K562 (cell line): ENCODE results near the gene SRF. TPM values are rescaled to one million over a fixed set of nuclear protein-coding genes. Genes with fewer than 3 reads are reported as not detected.
A peak's percentile ranks its signal among the peaks of the same experiment; 100 is the strongest.

ENCODE experiments used
- BCLAF1 ChIP-seq, 2 experiments: fragments of 450-650 bp in 1 of 2; IDR thresholded peaks; 2 replicates each; pipeline ENCODE4 v1.6.1; 2011 to 2017; ENCODE audit warnings: low read depth in 2 of 2, antibody characterized with exemption in 1 of 2, borderline replicate concordance in 1 of 2, low read length in 1 of 2, mild to moderate bottlenecking in 1 of 2, mixed read lengths in 1 of 2; ENCODE audit not compliant: control insufficient read depth in 1 of 2
- CTCFL ChIP-seq: IDR thresholded peaks from 2 replicates; pipeline ENCODE4 v1.6.1; 2011; ENCODE audit warnings: borderline replicate concordance, low read depth, mild to moderate bottlenecking, moderate library complexity, low read length; ENCODE audit not compliant: insufficient read depth, poor library complexity, severe bottlenecking
- FOS ChIP-seq: IDR thresholded peaks from 3 replicates; pipeline ENCODE4 v1.6.1; 2011; ENCODE audit not compliant: insufficient read length; ENCODE audit errors: extremely low read depth
- FOXP1 ChIP-seq: sonication (generic); formaldehyde crosslinking; IDR thresholded peaks from 2 replicates; pipeline ENCODE4 v1.8.0; 2022; ENCODE audit warnings: mild to moderate bottlenecking, missing genetic modification reagents
- GABPA ChIP-seq: fragments of 200-800 bp; sonication (Bioruptor generic); conservative IDR thresholded peaks from 2 replicates; pipeline ENCODE4 v1.6.1; 2016; ENCODE audit warnings: low read depth, missing genetic modification characterization, missing compliant biosample characterization
- GMEB1 ChIP-seq: fragments of 250-450 bp; sonication (Bioruptor Pico); IDR thresholded peaks from 2 replicates; pipeline ENCODE4 v1.4.0; 2020; ENCODE audit warnings: mild to moderate bottlenecking
- LCOR ChIP-seq: sonication (generic); formaldehyde crosslinking; IDR thresholded peaks from 2 replicates; pipeline ENCODE4 v1.8.0; 2022; ENCODE audit warnings: mild to moderate bottlenecking, missing genetic modification reagents
- LEF1 ChIP-seq: fragments of 450-650 bp; IDR thresholded peaks from 2 replicates; pipeline ENCODE4 v1.6.1; 2016; ENCODE audit warnings: mild to moderate bottlenecking
- MTA3 ChIP-seq: fragments of 450-650 bp; formaldehyde crosslinking; IDR thresholded peaks from 2 replicates; pipeline ENCODE4 v1.6.1; 2017; ENCODE audit warnings: mild to moderate bottlenecking, borderline replicate concordance
- NFE2 ChIP-seq: IDR thresholded peaks from 2 replicates; pipeline ENCODE4 v1.6.1; 2014; ENCODE audit warnings: antibody characterized with exemption, low read depth
- POLR2B ChIP-seq: fragments of 450-650 bp; IDR thresholded peaks from 2 replicates; pipeline ENCODE4 v1.6.1; 2018; ENCODE audit warnings: low read depth; ENCODE audit not compliant: partially characterized antibody
- SLC30A9 ChIP-seq: fragments of 250-450 bp; sonication (Bioruptor Pico); IDR thresholded peaks from 2 replicates; pipeline ENCODE4 v1.8.0; 2022; ENCODE audit warnings: mild to moderate bottlenecking, moderate library complexity
- ZBTB1 ChIP-seq: sonication (generic); formaldehyde crosslinking; IDR thresholded peaks from 2 replicates; pipeline ENCODE4 v1.8.1; 2023; ENCODE audit warnings: missing genetic modification reagents, low read depth, mild to moderate bottlenecking, borderline replicate concordance
- ZBTB9 ChIP-seq: fragments of 450-650 bp; formaldehyde crosslinking; IDR thresholded peaks from 2 replicates; pipeline ENCODE4 v1.4.0; 2020; ENCODE audit warnings: mild to moderate bottlenecking, moderate library complexity
- ZNF12 ChIP-seq: sonication (generic); formaldehyde crosslinking; IDR thresholded peaks from 2 replicates; pipeline ENCODE4 v1.4.0; 2020; ENCODE audit warnings: mild to moderate bottlenecking, missing genetic modification reagents
- ZNF24 ChIP-seq: fragments of 450-650 bp; IDR thresholded peaks from 2 replicates; pipeline ENCODE4 v1.6.1; 2016
- ZNF511 ChIP-seq: sonication (generic); formaldehyde crosslinking; IDR thresholded peaks from 2 replicates; pipeline ENCODE4 v1.8.0; 2022; ENCODE audit warnings: mild to moderate bottlenecking, missing genetic modification reagents
- ZNF79 ChIP-seq: fragments of 250-450 bp; sonication (Bioruptor Pico); IDR thresholded peaks from 2 replicates; pipeline ENCODE4 v1.4.0; 2020; ENCODE audit warnings: low read depth, mild to moderate bottlenecking, moderate library complexity
- polyA plus RNA-seq, 8 experiments: library from polyadenylated mRNA; depleted of rRNA in 4 of 8; stranded (reverse) in 5 of 8; unstranded in 3 of 8; fragments of >200 nt; fragmentation: Nextera tagmentation in 2 of 8; fragmentation: Illumina TruSeq in 1 of 8; extraction: Ambion mirVana in 2 of 8; extraction: Trizol in 1 of 8; gene quantifications; 2 replicates each; pipeline versions ENCODE4 v1.2.1 to v1.2.3, GENCODE V29; 2011 to 2014; ENCODE audit warnings: inconsistent platforms in 1 of 8, missing spikeins in 1 of 8
- total RNA-seq, 7 experiments: library from RNA; depleted of rRNA in 6 of 7; stranded (reverse); fragments of >200 nt in 6 of 7; fragmentation: Illumina TruSeq in 2 of 7; extraction: Trizol in 2 of 7; gene quantifications; 2 replicates each; pipeline versions ENCODE4 v1.2.1 to v1.2.3, GENCODE V29; 2011 to 2021; ENCODE audit warnings: low replicate concordance in 1 of 7

The SRF gene
- total and polyA plus RNA-seq, 9 of the 15 experiments (the other 6 are each of a cell fraction or from before 2014, with no cell fraction given): 2.5 to 37.0 (median 24.6) TPM

- TF ChIP-seq FOS: peak; percentile 85
- TF ChIP-seq GABPA (tag): peak; percentile 17; the same call in 1 of the 2 replicates
- TF ChIP-seq NFE2: 0 out of 2 replicates have a peak, but pooled peaks have one; percentile 5
- TF ChIP-seq SLC30A9: peak; percentile 71; the same call in 1 of the 2 replicates
- peak; percentile 85 for TF ChIP-seq GMEB1 (CRISPR knock-in tag)
- peak; percentile 98 for TF ChIP-seq CTCFL
- peak; percentile 96 for TF ChIP-seq FOXP1 (CRISPR knock-in tag)
- TF ChIP-seq POLR2B: peak; percentile 74
- peak; percentile 80 for TF ChIP-seq ZBTB1 (CRISPR knock-in tag)
- no peak; the same call in 1 of the 2 replicates for TF ChIP-seq LEF1
- TF ChIP-seq MTA3: peak; percentile 94
- peak; percentile 57; the same call in 1 of the 2 replicates for TF ChIP-seq ZNF24
- peak; percentile 81; the same call in 1 of the 2 replicates for TF ChIP-seq ZBTB9 (CRISPR knock-in tag)
- peak in 1 of 2 experiments; percentile 80; a peak in 1 of 4 replicates for TF ChIP-seq BCLAF1 (IDR thresholded peaks at IDR 0.05; ENCODE audit: borderline replicate concordance in 1 of 2, control insufficient read depth in 1 of 2, low read depth in 2 of 2, low read length in 1 of 2)
- TF ChIP-seq ZNF511: peak; percentile 89
- TF ChIP-seq ZNF12 (CRISPR knock-in tag): peak; percentile 42; the same call in 1 of the 2 replicates
- 0 out of 2 replicates have a peak, but pooled peaks have one; percentile 26 for TF ChIP-seq ZNF79 (CRISPR knock-in tag)
- TF ChIP-seq LCOR (CRISPR knock-in tag): peak; percentile 16; the same call in 1 of the 2 replicates
Measured at GRCh38 chr6:43170931-43171706, at the start of gene SRF (continued).
